ENCODE measurements around the gene PGAP1.

DNA sequence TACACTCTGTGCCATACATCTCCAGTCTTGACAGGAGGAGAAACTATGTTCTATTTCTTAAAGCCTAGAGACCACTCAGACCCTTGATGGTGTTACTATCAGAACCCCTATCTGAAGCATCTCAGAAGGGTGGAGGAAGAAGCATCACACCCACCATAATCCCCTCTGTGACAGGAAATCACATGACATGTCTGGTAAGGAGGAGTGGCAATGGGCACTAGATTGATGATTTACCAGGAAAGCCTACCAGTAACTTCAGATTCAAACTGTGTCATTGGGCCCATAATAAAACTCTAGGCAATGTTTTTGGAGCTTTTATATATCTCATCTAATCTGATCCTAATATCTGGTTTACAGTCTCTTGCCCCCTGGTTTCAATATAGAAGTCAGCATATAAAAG lies 80.2 kb downstream of the PGAP1 start:
- TF ChIP-seq POLR2A (IDR thresholded peaks at IDR 0.05; ENCODE audit: low read depth, low read length) (no peak), POLR2AphosphoS5 (IDR thresholded peaks at IDR 0.05; ENCODE audit: low read depth, low read length) (no peak), TAF1 (IDR thresholded peaks at IDR 0.05; ENCODE audit: borderline replicate concordance, low read depth, low read length) (no peak)
